GM19099 (cell line): Measurements from ENCODE around the gene PTPN11.

Source experiments
- POLR2A ChIP-seq: IDR thresholded peaks from 3 replicates; pipeline ENCODE4 v1.6.1; 2011; ENCODE audit warnings: low read depth; ENCODE audit not compliant: insufficient read length; ENCODE audit errors: extremely low read depth

The PTPN11 gene

DNA sequence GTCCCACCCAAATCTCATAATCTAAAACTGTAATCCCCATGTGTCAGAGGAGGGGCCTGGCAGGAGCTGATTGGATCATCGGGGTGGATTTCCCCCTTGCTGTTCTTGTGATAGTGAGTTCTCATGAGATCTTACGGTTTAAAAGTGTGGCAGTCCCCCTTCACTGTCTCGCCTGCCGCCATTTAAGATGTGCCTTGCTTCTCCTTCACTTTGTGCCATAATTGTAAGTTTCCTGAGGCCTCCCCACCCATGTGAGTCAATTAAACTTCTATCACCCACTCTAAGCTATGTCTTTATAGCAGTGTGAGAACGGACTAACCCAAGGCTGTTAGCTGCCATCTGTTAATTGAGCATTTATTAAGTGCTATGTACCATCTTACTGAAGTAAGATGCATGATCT is 105.1 kb downstream of the PTPN11 start:
- TF ChIP-seq POLR2A = no peak

DNA sequence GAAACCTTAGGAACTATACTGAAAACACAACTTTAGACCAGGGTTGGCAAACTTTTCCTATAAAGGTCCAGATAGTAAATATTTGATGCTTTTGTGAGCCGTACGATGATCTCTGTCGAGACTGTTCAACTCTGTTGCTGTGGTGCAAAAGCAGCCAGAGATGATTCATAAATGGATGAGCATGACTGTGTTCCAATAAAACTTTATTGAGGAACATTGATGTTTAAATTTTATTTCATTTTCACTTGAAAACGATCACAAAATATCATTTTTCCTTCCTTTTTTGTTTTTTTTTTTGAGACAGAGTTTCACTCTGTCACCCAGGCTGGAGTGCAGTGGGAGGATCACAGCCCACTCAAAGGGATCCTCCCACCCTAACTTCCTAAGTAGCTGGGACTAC is 105.5 kb downstream of the PTPN11 start:
- TF ChIP-seq POLR2A = no peak

DNA sequence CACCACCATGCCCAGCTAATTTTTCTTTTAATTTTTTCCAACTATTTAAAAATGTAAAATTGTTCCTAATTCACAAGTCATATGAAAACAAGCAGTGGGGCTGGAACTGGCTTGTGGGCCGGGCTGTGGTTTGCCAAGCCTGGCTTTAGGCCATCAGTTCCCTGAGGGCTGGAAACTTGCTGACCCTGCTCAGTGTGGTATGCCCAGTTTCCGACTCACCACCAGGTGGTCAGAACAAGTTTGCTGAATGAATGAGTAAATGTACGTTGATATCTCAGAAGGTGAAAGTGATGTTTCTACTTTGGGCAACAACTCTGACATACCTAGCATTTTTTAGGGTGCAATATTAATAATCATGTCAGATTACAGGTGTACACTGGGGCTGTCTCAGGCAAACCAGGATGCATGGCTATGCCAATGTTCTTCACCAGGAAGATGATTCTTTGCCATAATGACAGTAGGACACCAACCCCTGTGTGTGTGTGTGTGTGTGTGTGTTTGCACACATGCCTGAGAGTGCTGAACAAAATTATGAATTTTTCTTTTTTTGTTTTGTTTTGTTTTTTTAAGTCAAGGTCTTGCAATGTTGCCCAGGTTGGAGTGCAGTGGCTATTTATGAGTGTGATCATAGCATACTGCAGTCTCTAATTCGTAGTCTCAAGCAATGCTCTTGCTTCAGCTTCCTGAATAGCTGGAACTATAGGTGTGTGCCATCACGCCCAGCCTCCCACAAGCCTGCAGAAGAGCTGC is 106.1 kb downstream of the PTPN11 start:
- TF ChIP-seq POLR2A = no peak

DNA sequence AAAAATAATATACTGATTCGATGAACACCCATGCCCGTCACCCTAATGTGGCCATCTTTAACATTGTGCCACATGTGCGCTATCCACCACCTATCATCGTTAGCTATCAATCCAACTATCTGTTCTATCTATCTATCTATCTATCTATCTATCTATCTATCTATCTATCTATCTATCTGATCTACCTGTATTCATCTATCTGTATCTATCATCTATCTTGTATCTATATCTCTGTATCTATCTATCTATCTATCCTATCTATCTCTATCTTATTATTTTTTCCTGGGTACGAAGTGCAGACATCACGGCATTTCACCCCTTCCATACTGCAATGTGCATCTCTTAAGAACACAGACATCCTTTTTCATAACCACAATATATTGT is 106.7 kb downstream of the PTPN11 start:
- no peak for TF ChIP-seq POLR2A

DNA sequence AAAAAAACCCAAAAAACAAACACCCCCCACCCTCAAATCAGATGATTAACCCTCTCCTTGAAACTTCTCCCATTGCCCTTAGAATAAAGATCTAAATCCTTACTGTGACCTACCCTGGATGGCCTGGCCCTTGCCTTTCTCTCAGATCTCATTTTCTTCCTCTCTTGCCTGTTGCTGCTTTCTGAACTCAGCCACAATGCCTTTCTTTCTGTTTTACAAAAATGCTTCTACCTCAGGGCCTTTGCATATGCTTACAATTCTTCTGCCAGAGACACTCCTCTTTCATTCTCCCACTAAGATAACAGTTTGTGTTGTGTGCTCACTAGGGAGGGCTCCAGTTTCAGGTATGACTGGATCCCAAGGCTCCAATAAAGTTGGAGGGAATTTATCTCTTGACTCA is 108.3 kb downstream of the PTPN11 start:
- no peak for TF ChIP-seq POLR2A

DNA sequence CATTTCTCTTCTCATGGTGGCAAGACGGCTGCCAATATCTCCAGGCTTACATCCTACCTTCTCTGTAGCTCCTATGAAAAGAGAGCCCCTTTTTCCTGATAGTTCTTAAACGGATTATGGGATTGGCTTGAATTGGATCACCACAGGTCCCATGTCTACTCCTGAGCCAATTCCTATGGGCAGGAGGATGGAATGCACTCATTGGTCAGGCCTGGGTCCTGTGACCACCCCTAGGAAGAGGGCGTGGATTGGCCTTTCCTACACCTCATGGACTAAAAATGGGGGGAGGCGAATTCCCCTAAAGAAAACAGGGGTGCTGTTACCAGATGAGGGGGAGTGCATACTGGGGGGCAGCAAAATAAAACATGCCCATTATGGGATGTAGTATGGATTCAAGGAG is 108.8 kb downstream of the PTPN11 start:
- no peak for TF ChIP-seq POLR2A

DNA sequence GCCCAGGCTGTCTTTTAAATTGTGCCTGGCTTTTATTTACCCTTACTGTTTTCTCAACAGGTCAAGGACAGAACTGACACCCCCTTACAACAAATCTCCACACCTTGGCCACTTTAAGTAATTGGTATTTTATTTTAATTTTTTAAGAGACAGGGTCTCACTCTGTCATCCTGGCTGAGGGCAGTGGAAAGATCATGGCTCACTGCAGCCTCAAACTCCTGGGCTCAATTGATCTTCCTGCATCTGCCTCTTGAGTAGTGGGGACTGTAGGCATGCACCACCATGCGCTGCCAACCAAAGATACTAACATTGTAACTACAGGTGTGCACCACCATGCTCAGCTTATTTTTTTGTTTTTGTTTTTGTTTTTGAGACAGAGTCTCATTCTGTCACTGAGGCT is 109.8 kb downstream of the PTPN11 start:
- no peak for TF ChIP-seq POLR2A

DNA sequence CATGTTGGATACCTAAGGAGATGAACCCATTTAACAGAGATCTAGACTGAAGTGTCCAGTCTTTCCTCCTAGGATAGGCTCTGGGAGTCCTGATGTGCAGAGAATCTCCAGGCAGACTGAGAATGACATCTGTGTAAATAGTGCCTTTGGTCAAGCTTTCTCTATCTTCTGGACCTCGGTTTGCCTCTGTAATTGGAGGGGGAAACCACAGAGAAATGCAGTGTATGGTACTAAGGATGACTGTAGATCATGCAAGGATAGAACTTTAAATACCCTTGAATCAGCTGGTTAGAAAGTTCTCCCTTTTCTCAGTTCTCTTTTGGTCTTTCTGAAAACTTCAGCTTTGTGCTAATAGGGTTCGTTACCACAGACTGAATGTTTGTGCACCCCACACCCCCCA is 112.2 kb downstream of the PTPN11 start:
- TF ChIP-seq POLR2A = no peak

DNA sequence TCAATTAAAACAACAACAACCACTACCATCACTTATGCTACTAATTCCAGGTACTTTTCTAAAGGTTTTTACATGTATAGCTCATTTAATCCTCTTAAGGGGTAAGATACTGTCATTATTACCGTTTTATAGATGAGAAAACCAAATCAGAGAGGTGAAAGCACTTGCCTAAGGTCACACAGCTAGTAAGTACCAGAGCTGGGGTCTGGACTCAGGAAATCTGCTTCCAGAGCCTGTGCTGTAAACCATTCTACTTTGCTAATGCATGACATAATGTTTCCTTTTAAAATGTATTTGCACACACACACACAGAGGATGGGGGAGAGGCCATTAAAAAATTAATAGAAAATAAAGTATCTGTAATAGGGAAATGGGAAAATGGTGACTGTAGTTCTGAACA is 113.4 kb downstream of the PTPN11 start:
- no peak for TF ChIP-seq POLR2A

DNA sequence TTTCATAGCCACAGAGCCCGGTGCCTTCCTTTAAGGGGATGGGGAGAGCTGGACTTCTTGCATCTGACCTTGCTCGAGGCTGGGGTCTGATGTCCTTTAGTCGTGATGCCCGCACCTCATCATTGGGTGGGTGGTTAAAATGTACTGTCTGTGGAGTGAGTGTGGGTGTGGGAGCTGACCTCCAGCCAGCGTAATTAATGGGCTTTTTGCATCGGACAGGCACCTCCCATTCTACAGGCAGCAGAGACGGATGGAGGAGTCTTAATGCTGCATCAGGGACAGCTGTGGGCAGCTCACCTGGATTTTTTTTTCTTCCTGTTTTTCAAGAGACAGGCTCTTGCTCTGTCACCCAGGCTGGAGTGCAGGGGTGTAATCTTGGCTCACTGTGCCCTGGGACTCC is 114.8 kb downstream of the PTPN11 start:
- no peak for TF ChIP-seq POLR2A

DNA sequence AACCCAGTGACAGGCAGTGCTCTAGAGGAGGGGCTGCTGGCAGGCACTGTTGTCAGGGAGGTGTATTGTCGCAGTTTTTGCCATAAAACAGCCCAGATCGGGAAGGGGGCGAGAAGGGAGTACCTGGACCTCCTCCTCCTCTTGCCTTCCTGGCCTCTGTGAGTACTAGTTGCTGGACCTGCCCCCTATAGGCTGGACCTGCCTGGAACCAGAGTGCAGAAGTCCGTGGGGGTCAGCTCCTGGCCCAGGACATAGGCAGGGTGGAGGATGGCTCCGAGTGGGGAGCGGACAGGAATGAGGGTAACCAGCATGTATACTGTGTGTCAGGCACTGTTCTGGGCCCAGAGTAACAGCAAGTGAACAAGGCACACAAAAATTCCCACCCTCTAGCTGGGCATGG is 116.3 kb downstream of the PTPN11 start:
- no peak for TF ChIP-seq POLR2A

DNA sequence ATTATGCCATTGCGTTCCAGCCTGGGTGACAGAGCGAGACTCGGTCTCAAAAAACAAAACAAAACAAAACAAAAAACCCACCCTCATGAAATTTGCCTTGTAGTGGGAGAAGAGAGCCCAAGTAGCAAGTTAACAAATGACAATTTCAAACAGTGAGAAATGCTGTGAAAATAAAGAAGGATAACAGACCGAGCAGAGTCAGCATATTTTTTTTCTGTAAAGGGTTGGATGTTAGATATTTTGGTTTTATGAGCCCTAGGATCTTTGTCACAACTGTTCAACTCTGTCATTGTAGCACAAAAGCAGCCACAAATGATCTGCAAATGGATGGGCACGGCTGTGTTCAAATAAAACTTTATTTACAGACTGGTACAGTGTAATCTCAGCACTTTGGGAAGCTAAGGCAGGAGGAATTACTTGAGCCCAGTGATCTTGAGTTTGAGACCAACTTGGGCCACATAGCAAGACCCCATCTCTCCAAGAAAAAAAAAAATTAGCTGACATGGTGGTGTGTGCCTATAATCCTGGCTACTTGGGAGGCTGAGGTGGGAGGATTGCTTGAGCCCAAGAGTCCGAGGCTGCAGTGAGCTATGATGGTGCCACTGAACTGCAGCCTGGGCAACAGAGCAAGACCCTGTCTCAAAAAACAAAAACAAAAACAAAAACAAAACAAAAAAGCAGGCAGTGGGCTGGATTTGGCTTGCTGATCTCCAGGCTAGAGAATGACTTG is 117.1 kb downstream of the PTPN11 start:
- TF ChIP-seq POLR2A = no peak

DNA sequence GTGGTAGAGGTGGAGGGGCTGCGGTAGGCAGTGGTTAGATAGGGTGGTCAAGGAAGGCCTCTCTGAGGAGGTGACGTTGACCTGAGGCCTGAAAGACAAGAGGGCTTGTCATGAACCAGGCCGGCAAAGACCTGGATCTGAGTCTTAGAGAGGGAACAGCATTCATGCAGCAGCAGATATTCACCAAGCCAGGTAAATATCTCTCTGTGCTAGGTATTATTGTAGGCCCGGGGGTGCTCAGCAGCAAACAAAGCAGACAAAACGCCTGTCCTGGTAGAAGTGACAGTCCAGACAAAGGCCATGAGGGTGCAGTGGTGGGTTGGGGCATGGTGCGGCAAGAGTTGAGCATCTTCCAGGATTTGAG is 117.6 kb downstream of the PTPN11 start:
- no peak for TF ChIP-seq POLR2A

DNA sequence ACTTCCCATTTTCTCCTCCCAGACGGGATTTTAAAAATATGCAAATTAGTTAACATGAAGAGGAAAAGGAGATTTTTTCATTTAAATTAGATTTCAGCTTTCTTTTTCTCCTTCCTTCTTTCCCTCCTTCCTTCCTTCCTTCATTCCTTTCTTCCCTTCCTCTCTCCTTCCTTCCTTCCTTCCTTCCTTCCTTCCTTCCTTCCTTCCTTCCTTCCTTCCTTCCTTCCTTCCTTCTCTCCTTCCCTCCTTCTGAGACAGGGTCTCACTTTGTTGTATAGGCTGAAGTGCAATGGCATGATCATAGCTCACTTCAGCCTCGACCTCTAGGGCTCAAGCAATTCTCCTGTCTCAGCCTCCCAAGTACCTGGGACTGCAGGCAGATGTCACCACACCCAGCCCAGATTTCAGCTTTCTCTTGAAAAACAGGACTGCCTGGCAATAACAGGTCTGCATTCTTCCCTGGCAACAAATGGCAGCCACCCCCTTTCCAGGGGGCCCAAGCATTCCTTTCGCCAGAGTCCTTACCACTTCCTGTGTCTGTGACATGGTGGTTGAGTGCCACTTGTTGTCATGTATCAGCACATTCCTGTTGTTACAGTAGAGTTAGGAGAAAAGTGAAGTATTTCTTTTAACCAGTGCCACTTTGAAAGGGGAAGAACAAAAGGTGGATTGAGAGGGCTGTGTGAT is 119.1 kb downstream of the PTPN11 start:
- TF ChIP-seq POLR2A = no peak

DNA sequence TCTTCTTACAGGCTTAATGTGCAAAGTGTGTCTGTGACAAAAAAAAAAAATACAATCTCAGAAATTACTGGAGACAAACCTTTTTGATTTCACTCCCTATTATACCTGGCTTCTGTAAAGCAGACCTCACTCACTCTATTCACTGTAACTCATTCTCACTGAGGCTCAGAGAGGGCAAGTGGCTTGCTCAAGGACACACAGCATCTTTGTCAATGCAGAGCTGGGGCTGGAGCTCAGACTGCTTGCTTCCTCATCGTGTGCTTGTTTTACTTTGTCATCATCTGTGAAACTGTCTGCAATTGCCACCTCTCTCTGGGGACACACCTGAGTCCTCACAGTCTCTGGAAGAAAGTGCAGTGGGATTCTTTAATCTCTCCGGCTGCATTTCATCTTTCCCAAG is 120.0 kb downstream of the PTPN11 start:
- no peak for TF ChIP-seq POLR2A

DNA sequence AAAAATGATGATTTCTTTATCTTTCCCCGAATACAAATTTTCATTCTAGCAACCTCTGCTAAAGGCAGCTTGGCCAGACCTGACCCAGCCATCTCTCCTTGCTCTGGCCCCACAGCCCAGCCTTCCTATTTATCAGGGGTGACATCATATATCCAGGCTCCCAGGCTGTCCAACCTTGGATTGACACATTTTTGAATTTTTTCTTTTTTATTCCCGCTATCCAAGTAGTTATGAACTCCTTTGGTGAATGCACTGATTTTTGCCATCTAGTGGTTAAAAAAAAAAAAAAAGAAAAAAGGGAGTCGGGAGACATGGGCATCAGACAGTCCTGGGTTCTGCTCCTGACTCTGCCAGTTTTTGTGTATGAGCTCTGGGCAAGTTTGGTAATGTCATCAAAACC is 120.5 kb downstream of the PTPN11 start:
- no peak for TF ChIP-seq POLR2A
